BE2C (cell line): ENCODE measurements around the gene SSR4.
A peak's percentile ranks its signal among the peaks of the same experiment; 100 is the strongest.

Experiments used
- DNase-seq: peaks from one replicate; pipeline ENCODE4 v3.0.0-alpha.2; 2020
- H3K27me3 ChIP-seq: fragments of 250-450 bp; sonication (Bioruptor Pico); 2 replicates; pipeline ENCODE4 v1.5.1; 2020; ENCODE audit warnings: mild to moderate bottlenecking
- H3K36me3 ChIP-seq: fragments of 250-450 bp; sonication (Bioruptor Pico); 2 replicates; pipeline ENCODE4 v1.5.1; 2020; ENCODE audit warnings: mild to moderate bottlenecking
- H3K4me1 ChIP-seq: fragments of 250-450 bp; sonication (Bioruptor Pico); 2 replicates; pipeline ENCODE4 v1.5.1; 2020
- H3K4me3 ChIP-seq: 2 replicates; pipeline ENCODE4 v1.5.1; 2011; ENCODE audit warnings: low read depth, low read length
- H3K9me3 ChIP-seq: fragments of 250-450 bp; sonication (Bioruptor Pico); 2 replicates; pipeline ENCODE4 v1.5.1; 2020
- TF ChIP-seq, protein P1 (sequence below): IDR thresholded peaks from 2 replicates; pipeline ENCODE4 v1.5.1; 2012; ENCODE audit warnings: mild to moderate bottlenecking, low read depth, low read length

SSR4 gene

DNA sequence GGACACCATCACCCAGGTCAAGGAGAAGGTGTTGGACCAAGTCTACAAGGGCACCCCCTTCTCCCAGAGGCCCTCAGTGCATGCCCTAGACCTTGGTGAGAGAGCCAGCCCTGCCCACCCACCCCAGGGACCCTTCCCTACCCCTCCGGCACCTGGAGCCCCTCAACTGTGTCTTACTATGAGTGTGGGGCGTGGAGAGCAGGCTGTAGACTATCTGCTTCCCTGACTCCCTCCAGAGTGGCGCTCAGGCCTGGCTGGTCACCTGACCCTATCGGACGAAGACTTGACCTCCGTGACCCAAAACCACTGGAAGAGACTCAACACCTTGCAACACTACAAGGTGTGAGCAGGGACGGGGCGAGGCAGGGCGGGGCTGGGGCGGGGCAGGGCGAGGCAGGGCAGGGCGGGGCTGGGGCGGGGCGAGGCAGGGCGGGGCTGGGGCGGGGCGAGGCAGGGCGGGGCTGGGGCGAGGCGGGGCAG is 18.3 kb upstream of the SSR4 start:
- H3K9me3 ChIP-seq: no peaks in the 10 kb centered on the region
- TF ChIP-seq, protein P1, sequence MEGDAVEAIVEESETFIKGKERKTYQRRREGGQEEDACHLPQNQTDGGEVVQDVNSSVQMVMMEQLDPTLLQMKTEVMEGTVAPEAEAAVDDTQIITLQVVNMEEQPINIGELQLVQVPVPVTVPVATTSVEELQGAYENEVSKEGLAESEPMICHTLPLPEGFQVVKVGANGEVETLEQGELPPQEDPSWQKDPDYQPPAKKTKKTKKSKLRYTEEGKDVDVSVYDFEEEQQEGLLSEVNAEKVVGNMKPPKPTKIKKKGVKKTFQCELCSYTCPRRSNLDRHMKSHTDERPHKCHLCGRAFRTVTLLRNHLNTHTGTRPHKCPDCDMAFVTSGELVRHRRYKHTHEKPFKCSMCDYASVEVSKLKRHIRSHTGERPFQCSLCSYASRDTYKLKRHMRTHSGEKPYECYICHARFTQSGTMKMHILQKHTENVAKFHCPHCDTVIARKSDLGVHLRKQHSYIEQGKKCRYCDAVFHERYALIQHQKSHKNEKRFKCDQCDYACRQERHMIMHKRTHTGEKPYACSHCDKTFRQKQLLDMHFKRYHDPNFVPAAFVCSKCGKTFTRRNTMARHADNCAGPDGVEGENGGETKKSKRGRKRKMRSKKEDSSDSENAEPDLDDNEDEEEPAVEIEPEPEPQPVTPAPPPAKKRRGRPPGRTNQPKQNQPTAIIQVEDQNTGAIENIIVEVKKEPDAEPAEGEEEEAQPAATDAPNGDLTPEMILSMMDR: no peak
- peaks cover 10% of the 10 kb centered on the region for H3K4me1 ChIP-seq
- no peaks in the 10 kb centered on the region for H3K27me3 ChIP-seq
- H3K36me3 ChIP-seq: no peaks in the 10 kb centered on the region
- no peak overlapping the region for H3K4me3 ChIP-seq
- no peak for DNase-seq

DNA sequence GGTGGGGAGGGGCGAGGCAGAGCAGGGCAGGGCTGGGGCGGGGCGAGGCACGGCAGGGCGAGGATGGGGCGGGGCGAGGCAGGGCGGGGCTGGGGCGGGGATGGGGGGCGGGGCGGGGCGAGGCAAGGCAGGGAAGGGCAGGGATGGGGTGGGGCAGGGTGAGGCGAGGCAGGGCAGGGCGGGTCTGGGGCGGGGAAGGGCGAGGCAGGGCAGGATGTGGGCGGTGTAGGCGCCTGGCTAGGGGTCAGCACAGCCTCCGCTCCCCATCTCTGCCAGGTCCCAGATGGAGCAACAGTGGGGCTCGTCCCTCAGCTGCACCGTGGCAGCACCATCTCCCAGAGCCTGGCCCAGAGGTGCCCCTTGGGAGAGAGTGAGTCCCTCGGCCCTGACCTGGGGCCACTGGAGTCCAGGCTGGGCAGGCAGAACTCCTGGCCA is 17.8 kb upstream of the SSR4 start:
- TF ChIP-seq, protein P1: no peak
- Histone ChIP-seq H3K36me3 (no peaks in the 10 kb centered on the region), H3K4me1 (peaks cover 13% of the 10 kb centered on the region), H3K4me3 (no peak overlapping the region), H3K9me3 (no peaks in the 10 kb centered on the region), H3K27me3 (no peaks in the 10 kb centered on the region)
- DNase-seq: no peak

DNA sequence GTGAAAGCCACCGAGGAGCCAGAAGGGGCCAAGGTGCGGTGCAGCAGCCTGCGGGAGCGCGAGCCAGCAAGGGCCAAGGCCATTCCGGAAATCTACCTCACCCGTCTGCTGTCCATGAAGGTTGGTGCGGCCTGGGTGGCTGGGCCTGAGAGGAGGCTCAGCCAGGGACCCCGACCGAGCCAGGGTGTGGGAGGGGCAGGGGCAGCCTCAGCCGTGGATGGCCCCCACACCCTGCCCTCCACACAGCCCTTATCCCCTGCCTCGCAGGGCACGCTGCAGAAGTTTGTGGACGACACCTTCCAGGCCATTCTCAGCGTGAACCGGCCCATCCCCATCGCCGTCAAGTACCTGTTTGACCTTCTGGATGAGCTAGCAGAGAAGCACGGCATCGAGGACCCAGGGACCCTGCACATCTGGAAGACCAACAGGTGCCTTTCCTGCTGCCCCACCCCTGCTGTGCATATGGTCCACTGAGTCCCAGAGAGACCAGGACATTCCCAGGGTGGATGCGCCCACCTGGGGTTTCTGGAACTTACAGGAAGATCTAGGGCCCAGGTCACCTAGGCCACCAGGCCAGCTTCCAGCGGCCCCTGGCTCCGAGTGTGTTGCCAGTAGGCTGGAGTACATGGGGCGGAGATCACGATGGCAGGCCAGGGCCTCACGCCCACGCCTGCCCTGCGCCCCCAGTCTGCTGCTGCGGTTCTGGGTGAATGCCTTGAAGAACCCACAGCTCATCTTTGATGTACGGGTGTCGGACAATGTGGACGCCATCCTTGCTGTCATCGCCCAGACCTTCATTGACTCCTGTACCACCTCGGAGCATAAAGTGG is 17.0 kb upstream of the SSR4 start:
- peak; percentile 2 for DNase-seq
- H3K36me3 ChIP-seq: no peaks in the 10 kb centered on the region
- TF ChIP-seq, protein P1: no peak
- no peaks in the 10 kb centered on the region for H3K27me3 ChIP-seq
- H3K4me3 ChIP-seq: no peak overlapping the region
- peaks cover 19% of the 10 kb centered on the region for H3K4me1 ChIP-seq
- no peaks in the 10 kb centered on the region for H3K9me3 ChIP-seq

DNA sequence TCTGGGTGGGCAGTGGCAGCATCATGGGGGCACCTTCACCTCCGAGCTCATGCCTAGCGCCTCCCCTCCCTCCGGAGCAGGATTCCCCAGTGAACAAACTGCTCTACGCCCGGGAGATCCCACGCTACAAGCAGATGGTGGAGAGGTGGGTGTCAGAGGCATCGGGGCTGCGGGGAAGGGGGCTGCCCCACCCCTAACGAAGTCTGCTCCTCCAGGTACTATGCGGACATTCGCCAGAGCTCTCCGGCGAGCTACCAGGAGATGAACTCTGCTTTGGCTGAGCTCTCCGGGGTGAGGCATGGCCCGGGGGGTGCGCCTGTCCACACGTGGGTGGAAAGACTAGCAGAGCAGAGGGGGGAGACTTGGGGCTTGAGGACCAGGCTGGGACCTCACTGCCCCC is 16.3 kb upstream of the SSR4 start:
- no peak overlapping the region for H3K4me3 ChIP-seq
- DNase-seq: peak; percentile 3
- H3K9me3 ChIP-seq: no peaks in the 10 kb centered on the region
- TF ChIP-seq, protein P1: no peak
- H3K27me3 ChIP-seq: no peaks in the 10 kb centered on the region
- peaks cover 20% of the 10 kb centered on the region for H3K4me1 ChIP-seq
- no peaks in the 10 kb centered on the region for H3K36me3 ChIP-seq

DNA sequence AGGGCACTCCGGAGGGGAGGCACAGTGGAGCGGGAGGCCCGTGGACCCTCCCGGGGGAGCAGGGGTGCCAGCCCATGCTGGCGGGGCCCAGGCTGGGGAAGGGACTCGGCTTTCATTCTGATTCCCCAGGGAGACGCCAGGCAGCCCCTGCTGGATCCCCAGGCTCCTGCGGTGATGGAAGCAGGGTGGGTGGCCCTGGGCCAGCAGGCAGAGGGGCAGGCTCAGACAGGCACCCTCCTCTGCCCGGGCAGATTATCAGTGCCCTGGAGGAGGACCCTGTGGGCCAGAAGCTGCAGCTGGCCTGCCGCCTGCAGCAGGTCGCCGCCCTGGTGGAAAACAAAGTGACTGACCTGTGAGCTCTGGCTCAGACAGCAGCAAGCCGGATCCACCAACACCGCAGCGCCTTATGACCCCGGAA is 15.8 kb upstream of the SSR4 start:
- Histone ChIP-seq H3K27me3 (no peaks in the 10 kb centered on the region), H3K4me1 (peaks cover 20% of the 10 kb centered on the region), H3K4me3 (no peak overlapping the region), H3K36me3 (no peaks in the 10 kb centered on the region), H3K9me3 (no peaks in the 10 kb centered on the region)
- DNase-seq: no peak
- TF ChIP-seq, protein P1: no peak
